ENCODE measurements around the gene SRSF3. TPM values are rescaled to one million over a fixed set of nuclear protein-coding genes. Genes with fewer than 3 reads are reported as not detected.

Gene SRSF3
- 131 TPM in 2 replicates for total RNA-seq

GRCh38 chr6:36594029-36594815, at the start of gene SRSF3:
Gene SRSF3 (plus strand): TSS chr6:36594362. CDS start chr6:36596763, 2,401 bp downstream.

GRCh38 chr6:36546920-36547645, 47.1 kb upstream of the SRSF3 start, which contains the start of gene STK38:
Gene STK38 (minus strand): TSS chr6:36547479. CDS start chr6:36540202, 7,277 bp downstream.

Small RNAs within 50 kb of the gene (small RNA-seq; reads per million reads assigned to genes)
- gene MIR3925 (not detected), gene RNU1-88P (12.9 reads per million, percentile 93 among the genes with 10 or more reads in this experiment)

Other genes with a start within 250 kb of the SRSF3 start
- gene ETV7, start 206.7 kb upstream of the SRSF3 start, total RNA-seq = 1.6 and 1.8 TPM in 2 replicates
- not detected in 2 replicates for gene PXT1, start 151.5 kb upstream of the SRSF3 start, total RNA-seq
- gene KCTD20, start 151.4 kb upstream of the SRSF3 start, total RNA-seq = 120 and 143 TPM in 2 replicates
- 36.1 and 36.5 TPM in 2 replicates for gene STK38, start 46.9 kb upstream of the SRSF3 start, total RNA-seq
- gene CDKN1A, start 84.4 kb downstream of the SRSF3 start, total RNA-seq = 381 and 507 TPM in 2 replicates
- gene RAB44, start 103.5 kb downstream of the SRSF3 start, total RNA-seq = under 0.01 TPM in 1 of 2 replicates, not detected in the other
- gene CPNE5, start 245.1 kb downstream of the SRSF3 start, total RNA-seq = 0.12 and 0.16 TPM in 2 replicates

Data from hair follicle dermal papilla cell (primary cell).